Thoracic aorta (tissue), 2 donors: ENCODE measurements around the gene CHD6. TPM values are rescaled to one million over a fixed set of nuclear protein-coding genes. Genes with fewer than 3 reads are reported as not detected.

Experiments used
- ATAC-seq: fragments of 150-250 bp; one replicate; pipeline ENCODE4 v1.8.0; 2017; ENCODE audit warnings: low read depth; ENCODE audit not compliant: insufficient number of reproducible peaks, low FRiP score
- DNase-seq: peaks from one replicate; pipeline ENCODE4 v3.0.0-alpha.2; 2020; ENCODE audit warnings: low spot score
- H3K27ac ChIP-seq, 2 donors: fragments of 200-600 bp; sonication (generic); 1 replicate in 1 of 2; 2 replicates in 1 of 2; pipeline ENCODE4 v1.5.1; 2016; ENCODE audit warnings: mild to moderate bottlenecking in 2 of 2, moderate library complexity in 2 of 2
- H3K27me3 ChIP-seq: fragments of 200-600 bp; sonication (generic); replicated peaks from 2 replicates; pipeline ENCODE4 v1.6.0; 2016; ENCODE audit warnings: mild to moderate bottlenecking; ENCODE audit not compliant: insufficient read depth
- H3K36me3 ChIP-seq: fragments of 200-600 bp; sonication (generic); one replicate; pipeline ENCODE4 v1.5.1; 2016
- H3K4me1 ChIP-seq, 2 donors: fragments of 200-600 bp; sonication (generic); 1 replicate in 1 of 2; 2 replicates in 1 of 2; pipeline versions ENCODE4 v1.5.1 to v1.6.0; 2016; ENCODE audit warnings: low read depth in 2 of 2, mild to moderate bottlenecking in 1 of 2; ENCODE audit not compliant: control insufficient read depth in 1 of 2
- H3K4me3 ChIP-seq: fragments of 200-600 bp; sonication (generic); 2 replicates; pipeline ENCODE4 v1.5.1; 2016; ENCODE audit warnings: mild to moderate bottlenecking
- H3K9me3 ChIP-seq: fragments of 200-600 bp; sonication (generic); 2 replicates; pipeline ENCODE4 v1.5.1; 2016
- total RNA-seq, 2 donors: library from RNA; depleted of rRNA; stranded (reverse); fragments of >200 nt; gene quantifications; one replicate each; pipeline versions ENCODE4 v1.1.0 to v1.2.3, GENCODE V29; 2016
- TF ChIP-seq, protein P1 (sequence below): fragments of 200-600 bp; sonication (generic); IDR thresholded peaks from one replicate; pipeline ENCODE4 v1.5.1; 2019; ENCODE audit warnings: antibody characterized with exemption

The CHD6 gene
- total RNA-seq, 2 donors from 2014 or later: 43.9 to 44.6 TPM

DNA sequence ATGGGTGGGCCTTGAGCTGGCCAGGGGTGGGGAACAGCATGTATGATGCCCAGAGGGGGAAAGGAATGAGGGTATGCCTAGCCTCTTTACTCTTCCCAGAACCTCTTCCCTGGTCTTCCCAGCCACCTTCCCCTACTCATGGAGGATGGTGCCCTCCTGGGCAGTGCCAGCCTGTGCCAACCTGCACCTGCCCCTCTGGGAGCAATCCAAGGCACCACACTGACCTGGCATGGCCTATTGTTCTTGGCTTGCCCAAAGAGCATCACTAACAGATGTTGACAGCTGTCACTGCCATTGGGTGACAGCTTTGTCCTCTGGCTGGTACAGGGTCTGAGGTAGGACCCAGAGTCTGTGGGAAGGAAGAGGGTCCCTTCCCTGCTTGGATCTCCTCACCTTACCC, 264.6 kb downstream of the CHD6 start:
- ATAC-seq (no peak), DNase-seq (no peak)
- H3K36me3 ChIP-seq: peaks cover 14% of the 10 kb centered on the region
- H3K27ac ChIP-seq: no peak overlapping the region
- H3K9me3 ChIP-seq: no peaks in the 10 kb centered on the region
- no peaks in the 10 kb centered on the region for H3K27me3 ChIP-seq
- TF ChIP-seq, protein P1, sequence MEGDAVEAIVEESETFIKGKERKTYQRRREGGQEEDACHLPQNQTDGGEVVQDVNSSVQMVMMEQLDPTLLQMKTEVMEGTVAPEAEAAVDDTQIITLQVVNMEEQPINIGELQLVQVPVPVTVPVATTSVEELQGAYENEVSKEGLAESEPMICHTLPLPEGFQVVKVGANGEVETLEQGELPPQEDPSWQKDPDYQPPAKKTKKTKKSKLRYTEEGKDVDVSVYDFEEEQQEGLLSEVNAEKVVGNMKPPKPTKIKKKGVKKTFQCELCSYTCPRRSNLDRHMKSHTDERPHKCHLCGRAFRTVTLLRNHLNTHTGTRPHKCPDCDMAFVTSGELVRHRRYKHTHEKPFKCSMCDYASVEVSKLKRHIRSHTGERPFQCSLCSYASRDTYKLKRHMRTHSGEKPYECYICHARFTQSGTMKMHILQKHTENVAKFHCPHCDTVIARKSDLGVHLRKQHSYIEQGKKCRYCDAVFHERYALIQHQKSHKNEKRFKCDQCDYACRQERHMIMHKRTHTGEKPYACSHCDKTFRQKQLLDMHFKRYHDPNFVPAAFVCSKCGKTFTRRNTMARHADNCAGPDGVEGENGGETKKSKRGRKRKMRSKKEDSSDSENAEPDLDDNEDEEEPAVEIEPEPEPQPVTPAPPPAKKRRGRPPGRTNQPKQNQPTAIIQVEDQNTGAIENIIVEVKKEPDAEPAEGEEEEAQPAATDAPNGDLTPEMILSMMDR: no peak
- H3K4me3 ChIP-seq: no peak overlapping the region
- no peaks in the 10 kb centered on the region for H3K4me1 ChIP-seq

- H3K36me3 ChIP-seq: peaks cover 13% of the 10 kb centered on the region
Measured at GRCh38 chr20:41352666-41353065, 265.5 kb downstream of the CHD6 start.

GRCh38 chr20:41352106-41352505, 266.1 kb downstream of the CHD6 start:
- Histone ChIP-seq H3K36me3 (peaks cover 13% of the 10 kb centered on the region), H3K27ac (no peak overlapping the region), H3K4me3 (no peak overlapping the region), H3K4me1 (no peaks in the 10 kb centered on the region), H3K9me3 (no peaks in the 10 kb centered on the region), H3K27me3 (no peaks in the 10 kb centered on the region)
- TF ChIP-seq, protein P1: no peak
- DNase-seq (no peak), ATAC-seq (no peak)

More at GRCh38 chr20:41352666-41353065, 265.5 kb downstream of the CHD6 start:
- Histone ChIP-seq H3K4me3 (no peak overlapping the region), H3K27me3 (no peaks in the 10 kb centered on the region), H3K9me3 (no peaks in the 10 kb centered on the region), H3K27ac (no peak overlapping the region), H3K4me1 (no peaks in the 10 kb centered on the region)
- TF ChIP-seq, protein P1: no peak
- ATAC-seq: no peak
- no peak for DNase-seq
